ENCODE measurements around the gene PRSS57. TPM values are rescaled to one million over a fixed set of nuclear protein-coding genes. Genes with fewer than 3 reads are reported as not detected.

The PRSS57 gene
- total and polyA plus RNA-seq, 2 of the 13 experiments (the other 11 are each of a cell fraction or from before 2014, with no cell fraction given) = 0.12 TPM; not detected in 1

DNA sequence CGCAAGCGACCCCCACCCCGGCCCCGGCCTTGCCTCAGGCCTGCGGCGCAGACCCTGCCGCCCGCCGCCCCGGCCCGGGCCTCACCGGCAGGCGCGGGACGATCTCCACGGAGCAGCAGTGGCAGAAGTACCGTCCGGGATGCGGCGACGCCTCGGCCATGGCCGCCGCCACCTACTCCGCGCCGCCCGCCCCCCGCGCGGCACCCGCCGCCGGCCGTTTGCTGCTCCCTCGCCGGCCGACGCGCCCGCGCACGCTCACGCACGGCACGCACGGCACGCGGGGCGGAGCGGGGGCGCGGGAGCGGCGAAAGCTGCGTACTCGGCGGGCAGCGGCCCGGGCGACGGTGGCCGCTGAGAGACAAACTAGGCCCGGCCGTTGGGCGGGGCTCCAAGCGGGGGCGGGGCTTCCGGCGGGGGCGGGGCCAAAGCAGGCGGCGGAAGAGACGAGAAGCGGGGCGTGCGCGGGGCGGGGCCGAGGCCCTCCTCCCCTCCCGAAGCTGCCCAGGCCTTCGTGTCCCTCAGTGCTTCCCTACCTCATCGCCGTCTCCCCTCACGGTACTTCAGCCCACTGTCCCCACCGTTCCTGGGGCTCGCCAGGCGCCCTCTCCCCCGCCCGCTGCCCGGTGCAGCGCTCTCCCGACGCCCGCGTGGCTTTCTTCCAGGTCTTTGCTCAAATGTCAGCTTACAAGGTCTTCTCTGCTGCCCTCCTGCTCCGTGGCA is 32.1 kb downstream of the PRSS57 start, which contains the start of gene RNF126 (continued):
- TF ChIP-seq, protein P1, sequence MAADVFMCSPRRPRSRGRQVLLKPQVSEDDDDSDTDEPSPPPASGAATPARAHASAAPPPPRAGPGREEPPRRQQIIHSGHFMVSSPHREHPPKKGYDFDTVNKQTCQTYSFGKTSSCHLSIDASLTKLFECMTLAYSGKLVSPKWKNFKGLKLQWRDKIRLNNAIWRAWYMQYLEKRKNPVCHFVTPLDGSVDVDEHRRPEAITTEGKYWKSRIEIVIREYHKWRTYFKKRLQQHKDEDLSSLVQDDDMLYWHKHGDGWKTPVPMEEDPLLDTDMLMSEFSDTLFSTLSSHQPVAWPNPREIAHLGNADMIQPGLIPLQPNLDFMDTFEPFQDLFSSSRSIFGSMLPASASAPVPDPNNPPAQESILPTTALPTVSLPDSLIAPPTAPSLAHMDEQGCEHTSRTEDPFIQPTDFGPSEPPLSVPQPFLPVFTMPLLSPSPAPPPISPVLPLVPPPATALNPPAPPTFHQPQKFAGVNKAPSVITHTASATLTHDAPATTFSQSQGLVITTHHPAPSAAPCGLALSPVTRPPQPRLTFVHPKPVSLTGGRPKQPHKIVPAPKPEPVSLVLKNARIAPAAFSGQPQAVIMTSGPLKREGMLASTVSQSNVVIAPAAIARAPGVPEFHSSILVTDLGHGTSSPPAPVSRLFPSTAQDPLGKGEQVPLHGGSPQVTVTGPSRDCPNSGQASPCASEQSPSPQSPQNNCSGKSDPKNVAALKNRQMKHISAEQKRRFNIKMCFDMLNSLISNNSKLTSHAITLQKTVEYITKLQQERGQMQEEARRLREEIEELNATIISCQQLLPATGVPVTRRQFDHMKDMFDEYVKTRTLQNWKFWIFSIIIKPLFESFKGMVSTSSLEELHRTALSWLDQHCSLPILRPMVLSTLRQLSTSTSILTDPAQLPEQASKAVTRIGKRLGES (CRISPR knock-in tag; IDR thresholded peaks at IDR 0.05; ENCODE audit: borderline replicate concordance) = no peak; the same call in 1 of the 2 replicates
- TF ChIP-seq ZNF615 (CRISPR knock-in tag; IDR thresholded peaks at IDR 0.05; ENCODE audit: borderline replicate concordance) (no peak), ZNF800 (CRISPR knock-in tag; IDR thresholded peaks at IDR 0.05) (no peak), ZNF382 (CRISPR knock-in tag; IDR thresholded peaks at IDR 0.05; ENCODE audit: borderline replicate concordance) (no peak), ZNF205 (CRISPR knock-in tag; IDR thresholded peaks at IDR 0.05) (0 out of 2 replicates have a peak, but pooled peaks have one; percentile 21), BRD4 (CRISPR knock-in tag; IDR thresholded peaks at IDR 0.05) (no peak; the same call in 1 of the 2 replicates), ZNF317 (CRISPR knock-in tag; IDR thresholded peaks at IDR 0.05) (no peak), SUZ12 (IDR thresholded peaks at IDR 0.05; ENCODE audit: low read depth, low read length) (no peak), ZNF224 (CRISPR knock-in tag; IDR thresholded peaks at IDR 0.05) (no peak), SP1 (IDR thresholded peaks at IDR 0.05) (no peak), SP1 (CRISPR knock-in tag; IDR thresholded peaks at IDR 0.05) (peak; percentile 83), WIZ (CRISPR knock-in tag; IDR thresholded peaks at IDR 0.05) (no peak), GTF3A (CRISPR knock-in tag; conservative IDR thresholded peaks at IDR 0.05) (no peak)
- TF ChIP-seq, protein P2, sequence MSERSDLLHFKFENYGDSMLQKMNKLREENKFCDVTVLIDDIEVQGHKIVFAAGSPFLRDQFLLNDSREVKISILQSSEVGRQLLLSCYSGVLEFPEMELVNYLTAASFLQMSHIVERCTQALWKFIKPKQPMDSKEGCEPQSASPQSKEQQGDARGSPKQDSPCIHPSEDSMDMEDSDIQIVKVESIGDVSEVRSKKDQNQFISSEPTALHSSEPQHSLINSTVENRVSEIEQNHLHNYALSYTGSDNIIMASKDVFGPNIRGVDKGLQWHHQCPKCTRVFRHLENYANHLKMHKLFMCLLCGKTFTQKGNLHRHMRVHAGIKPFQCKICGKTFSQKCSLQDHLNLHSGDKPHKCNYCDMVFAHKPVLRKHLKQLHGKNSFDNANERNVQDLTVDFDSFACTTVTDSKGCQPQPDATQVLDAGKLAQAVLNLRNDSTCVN (CRISPR knock-in tag; IDR thresholded peaks at IDR 0.05; ENCODE audit: borderline replicate concordance) = no peak
- TF ChIP-seq, protein P3, sequence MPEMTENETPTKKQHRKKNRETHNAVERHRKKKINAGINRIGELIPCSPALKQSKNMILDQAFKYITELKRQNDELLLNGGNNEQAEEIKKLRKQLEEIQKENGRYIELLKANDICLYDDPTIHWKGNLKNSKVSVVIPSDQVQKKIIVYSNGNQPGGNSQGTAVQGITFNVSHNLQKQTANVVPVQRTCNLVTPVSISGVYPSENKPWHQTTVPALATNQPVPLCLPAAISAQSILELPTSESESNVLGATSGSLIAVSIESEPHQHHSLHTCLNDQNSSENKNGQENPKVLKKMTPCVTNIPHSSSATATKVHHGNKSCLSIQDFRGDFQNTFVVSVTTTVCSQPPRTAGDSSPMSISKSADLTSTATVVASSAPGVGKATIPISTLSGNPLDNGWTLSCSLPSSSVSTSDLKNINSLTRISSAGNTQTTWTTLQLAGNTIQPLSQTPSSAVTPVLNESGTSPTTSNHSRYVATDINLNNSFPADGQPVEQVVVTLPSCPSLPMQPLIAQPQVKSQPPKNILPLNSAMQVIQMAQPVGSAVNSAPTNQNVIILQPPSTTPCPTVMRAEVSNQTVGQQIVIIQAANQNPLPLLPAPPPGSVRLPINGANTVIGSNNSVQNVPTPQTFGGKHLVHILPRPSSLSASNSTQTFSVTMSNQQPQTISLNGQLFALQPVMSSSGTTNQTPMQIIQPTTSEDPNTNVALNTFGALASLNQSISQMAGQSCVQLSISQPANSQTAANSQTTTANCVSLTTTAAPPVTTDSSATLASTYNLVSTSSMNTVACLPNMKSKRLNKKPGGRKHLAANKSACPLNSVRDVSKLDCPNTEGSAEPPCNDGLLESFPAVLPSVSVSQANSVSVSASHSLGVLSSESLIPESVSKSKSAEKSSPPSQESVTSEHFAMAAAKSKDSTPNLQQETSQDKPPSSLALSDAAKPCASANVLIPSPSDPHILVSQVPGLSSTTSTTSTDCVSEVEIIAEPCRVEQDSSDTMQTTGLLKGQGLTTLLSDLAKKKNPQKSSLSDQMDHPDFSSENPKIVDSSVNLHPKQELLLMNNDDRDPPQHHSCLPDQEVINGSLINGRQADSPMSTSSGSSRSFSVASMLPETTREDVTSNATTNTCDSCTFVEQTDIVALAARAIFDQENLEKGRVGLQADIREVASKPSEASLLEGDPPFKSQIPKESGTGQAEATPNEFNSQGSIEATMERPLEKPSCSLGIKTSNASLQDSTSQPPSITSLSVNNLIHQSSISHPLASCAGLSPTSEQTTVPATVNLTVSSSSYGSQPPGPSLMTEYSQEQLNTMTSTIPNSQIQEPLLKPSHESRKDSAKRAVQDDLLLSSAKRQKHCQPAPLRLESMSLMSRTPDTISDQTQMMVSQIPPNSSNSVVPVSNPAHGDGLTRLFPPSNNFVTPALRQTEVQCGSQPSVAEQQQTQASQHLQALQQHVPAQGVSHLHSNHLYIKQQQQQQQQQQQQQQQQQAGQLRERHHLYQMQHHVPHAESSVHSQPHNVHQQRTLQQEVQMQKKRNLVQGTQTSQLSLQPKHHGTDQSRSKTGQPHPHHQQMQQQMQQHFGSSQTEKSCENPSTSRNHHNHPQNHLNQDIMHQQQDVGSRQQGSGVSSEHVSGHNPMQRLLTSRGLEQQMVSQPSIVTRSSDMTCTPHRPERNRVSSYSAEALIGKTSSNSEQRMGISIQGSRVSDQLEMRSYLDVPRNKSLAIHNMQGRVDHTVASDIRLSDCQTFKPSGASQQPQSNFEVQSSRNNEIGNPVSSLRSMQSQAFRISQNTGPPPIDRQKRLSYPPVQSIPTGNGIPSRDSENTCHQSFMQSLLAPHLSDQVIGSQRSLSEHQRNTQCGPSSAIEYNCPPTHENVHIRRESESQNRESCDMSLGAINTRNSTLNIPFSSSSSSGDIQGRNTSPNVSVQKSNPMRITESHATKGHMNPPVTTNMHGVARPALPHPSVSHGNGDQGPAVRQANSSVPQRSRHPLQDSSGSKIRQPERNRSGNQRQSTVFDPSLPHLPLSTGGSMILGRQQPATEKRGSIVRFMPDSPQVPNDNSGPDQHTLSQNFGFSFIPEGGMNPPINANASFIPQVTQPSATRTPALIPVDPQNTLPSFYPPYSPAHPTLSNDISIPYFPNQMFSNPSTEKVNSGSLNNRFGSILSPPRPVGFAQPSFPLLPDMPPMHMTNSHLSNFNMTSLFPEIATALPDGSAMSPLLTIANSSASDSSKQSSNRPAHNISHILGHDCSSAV (CRISPR knock-in tag; IDR thresholded peaks at IDR 0.05; ENCODE audit: borderline replicate concordance) = no peak

All from HepG2 (cell line).